Glomerular visceral epithelial cell (primary cell): ENCODE data around the gene ALDOB.

Source experiments
- DNase-seq: peaks from one replicate; pipeline ENCODE4 v3.0.0-alpha.2; 2016; ENCODE audit errors: extremely low spot score

The ALDOB gene

DNA sequence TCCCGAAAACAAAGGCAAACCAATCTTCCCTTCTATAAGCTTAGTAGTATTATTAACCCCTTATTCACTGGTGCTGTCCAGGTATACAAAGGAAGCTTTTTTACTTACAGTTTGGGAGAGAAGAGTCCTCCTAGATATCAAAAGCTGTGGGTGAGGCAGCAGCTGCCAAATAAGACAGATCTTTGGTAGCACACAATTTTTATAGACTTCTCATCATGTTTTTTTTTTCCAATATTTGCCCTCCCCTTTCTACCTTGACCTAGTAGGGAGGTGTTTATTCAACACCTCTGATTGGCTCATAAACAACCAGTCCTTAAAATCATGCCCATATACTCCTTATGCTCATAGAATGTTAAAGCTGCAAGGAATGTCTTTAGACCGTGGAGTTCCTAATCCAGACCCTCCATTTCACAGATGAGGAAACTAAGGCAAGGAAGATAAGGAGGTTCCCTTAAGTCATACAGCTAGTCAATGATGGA is at the start of gene ALDOB:
Gene ALDOB (minus strand): TSS at position 174 of the 479 bp plus-strand sequence. CDS start 4,887 bp downstream, outside the sequence.
- no peak for DNase-seq

GRCh38 chr9:101484046-101484445 is 48.5 kb upstream of the ALDOB start:
- DNase-seq, result no peak

DNA sequence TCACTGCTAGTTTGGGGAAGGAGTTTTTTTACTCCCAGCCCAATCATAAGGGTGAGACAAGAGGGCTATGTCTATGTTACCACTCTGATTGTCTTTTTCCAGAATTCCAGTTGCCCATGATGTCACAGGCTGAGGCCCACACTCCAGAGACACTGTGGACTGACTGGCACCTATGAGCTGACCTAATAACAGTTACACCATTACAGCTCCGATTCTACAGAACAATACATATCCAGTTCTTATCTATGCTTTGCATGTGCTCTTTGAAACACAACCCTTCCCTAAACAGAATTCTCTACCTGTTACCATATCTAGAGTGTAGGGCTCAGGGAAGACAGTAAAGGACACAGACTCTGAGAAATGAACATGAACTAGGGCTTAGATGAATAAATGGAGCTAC is 45.7 kb upstream of the ALDOB start:
- DNase-seq, result no peak

GRCh38 chr9:101480386-101480785 is 44.8 kb upstream of the ALDOB start:
- DNase-seq, result no peak

DNA sequence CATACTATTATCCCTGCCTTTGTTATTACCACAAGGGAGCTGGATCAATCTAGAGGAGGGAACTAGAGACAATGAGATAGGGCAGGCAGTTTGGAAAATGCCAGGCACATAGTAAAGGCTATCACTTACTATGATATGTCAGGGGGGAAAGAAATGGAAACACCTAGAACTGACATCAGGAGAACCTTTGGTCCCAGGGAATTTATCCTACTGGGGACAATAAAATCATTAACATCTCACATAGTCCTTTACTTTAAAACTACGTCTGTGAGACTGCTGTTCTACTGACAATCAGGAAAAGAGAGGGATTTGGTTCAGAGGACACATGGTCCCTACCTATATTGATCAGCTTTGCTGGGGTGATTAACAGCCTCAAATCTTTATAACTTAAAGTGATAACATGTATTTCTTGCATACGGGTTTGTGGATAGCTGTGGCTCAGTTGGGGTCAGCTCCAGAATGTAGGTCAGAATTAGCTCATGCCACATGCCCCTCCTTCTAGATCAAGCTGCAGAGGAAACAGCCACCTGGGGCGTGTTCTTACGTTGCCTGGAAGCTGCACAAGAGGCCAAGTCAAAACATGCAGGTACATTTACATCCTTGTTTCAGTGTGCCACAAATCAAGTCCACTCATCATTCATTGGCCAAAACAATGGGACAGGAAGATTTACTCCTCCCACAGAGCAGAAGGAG is 43.9 kb upstream of the ALDOB start:
- DNase-seq, result no peak

- no peak for DNase-seq
Measured at GRCh38 chr9:101478906-101479305, 43.3 kb upstream of the ALDOB start.

DNA sequence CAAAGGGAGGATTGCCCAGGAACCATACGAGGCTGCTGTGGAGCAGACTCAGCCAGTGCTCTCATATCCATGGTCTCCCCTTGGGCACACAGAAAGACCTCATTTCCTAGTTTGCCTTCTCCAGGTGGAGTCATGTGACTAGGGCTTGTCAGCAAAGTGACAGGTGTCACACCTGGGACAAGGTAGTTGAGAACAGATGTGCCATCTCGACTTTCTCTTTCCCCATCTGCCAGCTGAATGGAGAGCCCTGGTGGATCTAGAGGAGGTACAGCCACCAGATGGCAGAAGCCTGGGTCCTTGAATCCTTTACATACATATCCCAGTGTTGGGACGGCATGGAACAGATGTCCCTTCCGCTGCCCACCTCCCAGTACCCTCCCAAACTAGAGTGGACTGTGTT is 42.9 kb upstream of the ALDOB start:
- no peak for DNase-seq

GRCh38 chr9:101477736-101478135 is 42.2 kb upstream of the ALDOB start:
- DNase-seq, result peak; percentile 19

DNA sequence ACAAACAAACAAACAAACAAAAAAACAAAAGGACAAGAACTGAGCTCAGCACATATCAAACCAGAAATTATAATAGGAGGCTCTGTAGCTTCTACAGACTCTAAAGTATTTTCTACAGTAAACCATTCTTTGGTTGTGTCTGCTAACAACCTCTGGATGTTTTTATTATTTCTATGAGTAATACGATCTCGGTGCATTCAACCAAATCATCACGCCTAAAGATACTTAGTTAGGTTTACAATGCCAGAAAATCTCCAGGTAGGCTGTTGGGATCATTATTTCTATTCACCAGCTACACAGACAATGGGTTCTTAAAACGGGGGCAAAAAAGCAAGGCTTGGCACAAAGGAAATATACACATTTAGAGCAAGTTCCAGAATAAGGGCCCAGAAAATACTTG is 41.6 kb upstream of the ALDOB start:
- DNase-seq, result peak; percentile 27

GRCh38 chr9:101476576-101477208 is 41.1 kb upstream of the ALDOB start:
- no peak for DNase-seq

DNA sequence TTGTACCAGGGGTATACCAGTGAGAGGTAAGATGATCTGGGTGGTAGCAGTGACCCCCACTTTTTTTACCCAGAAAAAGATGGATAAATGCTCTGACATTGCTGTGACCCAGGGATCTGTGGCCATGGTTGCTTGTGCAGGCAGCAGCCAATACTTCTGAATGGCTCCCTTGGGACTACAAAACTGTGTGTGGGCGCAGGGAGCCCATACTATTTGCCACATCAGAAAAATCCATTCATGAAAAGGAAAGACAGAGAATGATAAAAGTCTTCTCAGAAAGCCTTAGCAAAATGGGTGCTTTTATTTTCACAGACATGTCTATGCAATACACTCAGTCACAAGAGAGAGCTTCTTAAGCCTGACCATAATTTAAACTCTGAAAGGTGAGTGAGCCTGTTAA is 37.3 kb upstream of the ALDOB start:
- DNase-seq, result no peak

- no peak for DNase-seq
Measured at GRCh38 chr9:101470929-101471328, 35.4 kb upstream of the ALDOB start.

DNA sequence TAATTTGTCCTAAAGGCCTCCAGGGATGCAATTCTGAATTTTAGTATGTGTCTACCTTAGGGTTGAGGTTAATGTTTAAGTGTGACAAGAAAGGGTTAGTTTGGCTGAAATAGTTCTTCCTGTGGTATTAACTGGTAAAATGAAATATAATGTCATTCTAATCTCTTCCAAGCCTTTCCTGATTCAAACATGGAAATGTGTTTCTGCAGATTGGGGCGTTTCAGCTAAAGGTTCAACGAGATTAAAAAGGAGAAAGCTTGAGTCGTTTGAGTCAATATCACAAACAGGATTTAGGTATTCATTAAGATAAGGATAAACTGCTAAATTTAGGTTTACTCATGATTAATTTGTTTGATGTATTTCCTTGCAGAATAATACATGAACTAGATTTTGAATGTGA is 34.4 kb upstream of the ALDOB start:
- DNase-seq, result no peak

GRCh38 chr9:101469026-101469425 is 33.5 kb upstream of the ALDOB start:
- DNase-seq, result peak; percentile 70

DNA sequence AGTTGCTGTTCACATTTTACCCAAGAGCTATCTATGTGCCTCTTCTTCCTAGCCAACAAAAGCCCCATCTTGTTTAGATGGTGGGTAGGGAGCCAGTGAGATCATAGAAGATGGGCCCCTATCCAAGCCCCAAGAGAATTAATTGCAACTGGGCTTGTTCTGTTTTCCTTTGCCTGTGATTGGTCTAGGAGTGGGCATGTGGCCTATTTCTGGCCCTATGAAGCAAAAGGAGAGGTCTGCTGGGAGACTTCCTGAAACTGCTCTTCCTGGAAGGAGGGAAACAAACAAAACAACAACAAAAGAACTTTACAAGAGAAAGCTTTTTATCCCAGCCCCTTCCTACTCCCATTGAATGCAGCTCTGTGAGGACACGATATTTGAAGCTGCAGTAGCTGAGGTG is 32.5 kb upstream of the ALDOB start:
- no peak for DNase-seq

- no peak for DNase-seq
Measured at GRCh38 chr9:101467690-101468089, 32.1 kb upstream of the ALDOB start.

- no peak for DNase-seq
Measured at GRCh38 chr9:101466863-101467262, 31.3 kb upstream of the ALDOB start.

DNA sequence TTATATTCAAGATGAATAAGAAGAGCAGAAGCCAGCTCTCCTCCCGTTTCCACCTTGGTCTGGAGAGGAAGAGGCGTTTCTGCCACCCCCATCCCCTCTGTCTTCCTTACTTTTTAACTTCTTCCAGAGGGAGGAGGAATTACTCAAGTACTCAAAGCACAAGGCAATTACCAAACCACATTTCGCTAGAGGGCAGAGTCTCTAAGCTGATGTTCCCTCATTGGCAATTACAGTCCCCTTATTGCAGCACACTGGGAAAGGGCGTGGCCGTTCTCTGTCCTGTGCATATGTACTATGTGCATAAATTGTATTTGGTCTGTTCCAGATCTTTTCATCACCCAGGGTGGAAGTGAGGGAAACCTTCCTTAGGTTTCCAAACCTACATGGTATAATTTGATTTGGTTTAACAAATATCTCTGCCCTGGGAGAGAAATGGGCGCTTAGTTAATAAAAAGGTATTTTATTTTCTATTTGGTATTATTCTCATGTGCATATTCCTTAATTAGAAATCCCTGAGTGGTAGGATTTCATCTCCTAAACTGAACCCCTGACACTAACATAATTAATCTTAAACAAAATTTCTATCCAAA is 29.8 kb upstream of the ALDOB start:
- peak; percentile 54 for DNase-seq

DNA sequence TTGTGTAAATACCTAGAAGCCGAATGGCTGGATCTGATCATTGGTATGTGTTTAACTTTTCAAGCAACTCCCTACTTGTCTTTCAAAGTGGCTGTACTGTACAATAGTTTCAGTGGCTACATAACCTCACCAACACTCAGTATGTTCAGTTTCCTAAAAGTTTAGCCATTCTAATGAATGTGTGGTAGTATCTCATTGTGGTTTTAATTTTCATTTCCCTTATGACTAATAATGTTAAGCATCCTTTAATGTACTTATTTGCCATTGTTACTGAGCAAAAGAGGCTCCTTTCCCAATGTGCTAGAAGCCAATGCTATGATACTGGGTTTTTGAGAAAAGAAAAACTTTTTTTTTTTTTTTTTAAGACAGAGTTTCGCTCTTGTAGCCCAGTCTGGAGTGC is 27.8 kb upstream of the ALDOB start:
- no peak for DNase-seq

- no peak for DNase-seq
Measured at GRCh38 chr9:101462558-101462957, 27.0 kb upstream of the ALDOB start.

- DNase-seq, result no peak
Measured at GRCh38 chr9:101460965-101461364, 25.4 kb upstream of the ALDOB start.

- peak; percentile 74 for DNase-seq
Measured at GRCh38 chr9:101458963-101459631, 23.5 kb upstream of the ALDOB start.

GRCh38 chr9:101457003-101457402 is 21.4 kb upstream of the ALDOB start:
- DNase-seq, result no peak
